ENCODE measurements around the gene DOCK7.
"Not testable (repeated sequence)": the region's sequence is repeated elsewhere in the genome, so short reads cannot be mapped to it uniquely, and the experiment has no call there.

The DOCK7 gene

GRCh38 chr1:62527346-62527745 lies 160.8 kb downstream of the DOCK7 start:
- not testable (repeated sequence) for DNase-seq

GRCh38 chr1:62523860-62524259 lies 164.3 kb downstream of the DOCK7 start:
- DNase-seq = no peak

GRCh38 chr1:62516600-62516999 lies 171.6 kb downstream of the DOCK7 start:
- DNase-seq = no peak

- DNase-seq = no peak
Measured at GRCh38 chr1:62514746-62515423, 173.3 kb downstream of the DOCK7 start.

GRCh38 chr1:62513013-62513412 lies 175.2 kb downstream of the DOCK7 start:
- DNase-seq = no peak

GRCh38 chr1:62509028-62509427 lies 179.2 kb downstream of the DOCK7 start:
- DNase-seq = no peak

- DNase-seq = peak in 1 of 5 donors; percentile 16
Measured at GRCh38 chr1:62508187-62508758, 179.9 kb downstream of the DOCK7 start.

GRCh38 chr1:62500210-62500609 lies 188.0 kb downstream of the DOCK7 start:
- no peak for DNase-seq

GRCh38 chr1:62494137-62494536 lies 194.0 kb downstream of the DOCK7 start:
- no peak for DNase-seq

GRCh38 chr1:62493656-62494055 lies 194.5 kb downstream of the DOCK7 start:
- no peak for DNase-seq

GRCh38 chr1:62492521-62492920 lies 195.7 kb downstream of the DOCK7 start:
- DNase-seq = no peak

- DNase-seq = no peak
Measured at GRCh38 chr1:62487956-62488355, 200.2 kb downstream of the DOCK7 start.

GRCh38 chr1:62484824-62485468 lies 203.2 kb downstream of the DOCK7 start:
- no peak for DNase-seq

- no peak for DNase-seq
Measured at GRCh38 chr1:62481681-62482080, 206.5 kb downstream of the DOCK7 start.

GRCh38 chr1:62476525-62477219 lies 211.5 kb downstream of the DOCK7 start:
- no peak for DNase-seq

GRCh38 chr1:62467092-62467491 lies 221.1 kb downstream of the DOCK7 start:
- no peak for DNase-seq

GRCh38 chr1:62462370-62462769 lies 225.8 kb downstream of the DOCK7 start:
- DNase-seq = no peak

GRCh38 chr1:62457955-62458354 lies 230.2 kb downstream of the DOCK7 start:
- no peak for DNase-seq

GRCh38 chr1:62452951-62453350 lies 235.2 kb downstream of the DOCK7 start:
- no peak for DNase-seq

GRCh38 chr1:62450301-62450700 lies 237.9 kb downstream of the DOCK7 start:
- DNase-seq = no peak

GRCh38 chr1:62448221-62448933 lies 239.8 kb downstream of the DOCK7 start:
- DNase-seq = no peak

GRCh38 chr1:62444701-62445100 lies 243.5 kb downstream of the DOCK7 start:
- no peak for DNase-seq

All from T-helper 1 cell (primary cell).